ENCODE data around the gene EIF5. TPM values are rescaled to one million over a fixed set of nuclear protein-coding genes. Genes with fewer than 3 reads are reported as not detected.

EIF5 gene
- total and polyA plus RNA-seq, 2 of the 4 experiments (the other 2 are of a cell fraction): 181 to 241 TPM

- Histone ChIP-seq H2AK9ac (replicated peaks; ENCODE audit: low read depth, low read length, poor library complexity) (no peak overlapping the region), H2BK15ac (ENCODE audit: low read depth, low read length) (no peak overlapping the region), H3K9ac (ENCODE audit: low read depth, low read length) (no peak overlapping the region), H2BK5ac (ENCODE audit: low read depth, low read length, poor library complexity, severe bottlenecking) (no peak overlapping the region), H3K27me3 (ENCODE audit: control insufficient read depth, insufficient read depth, low read length) (no peaks in the 10 kb centered on the region), H3K4me3 (ENCODE audit: insufficient read depth, low read depth, low read length) (no peak overlapping the region), H3K36me3 (ENCODE audit: control insufficient read depth, insufficient read depth, low read length) (peaks cover 66% of the 10 kb centered on the region), H3K23ac (ENCODE audit: low read depth, low read length) (no peak overlapping the region), H2BK120ac (ENCODE audit: low read depth, low read length) (no peak overlapping the region), H2BK20ac (ENCODE audit: low read depth, low read length) (no peak overlapping the region), H3K9me3 (ENCODE audit: control insufficient read depth, insufficient read depth, low read length) (no peaks in the 10 kb centered on the region), H2AK5ac (ENCODE audit: low read depth, low read length) (no peak overlapping the region), H3K4me1 (ENCODE audit: control insufficient read depth, insufficient read depth, low read length) (no peaks in the 10 kb centered on the region), H4K20me1 (ENCODE audit: insufficient read depth, low read length) (peaks cover 68% of the 10 kb centered on the region), H4K5ac (ENCODE audit: low read depth, low read length) (no peak overlapping the region), H3K27ac (ENCODE audit: insufficient read depth, low read length) (no peak overlapping the region), H2AFZ (replicated peaks; ENCODE audit: low read length, poor library complexity) (no peak overlapping the region), H3K4ac (ENCODE audit: low read depth, low read length) (no peak overlapping the region), H3K4me2 (ENCODE audit: low read depth, low read length) (no peak overlapping the region), H3K56ac (ENCODE audit: extremely low read depth, insufficient read depth, low read length) (no peak overlapping the region), H4K8ac (ENCODE audit: low read depth in 2 of 2, low read length in 2 of 2) (no peak overlapping the region), H4K91ac (ENCODE audit: insufficient read depth, low read depth, low read length) (no peak overlapping the region), H3K79me1 (ENCODE audit: low read depth in 1 of 2, low read length in 2 of 2) (peaks cover 44 to 81% of the 10 kb centered on the region in 2 experiments), H3K9me1 (ENCODE audit: insufficient read depth, low read length) (peaks cover 8% of the 10 kb centered on the region), H3K18ac (ENCODE audit: low read depth, low read length) (no peak overlapping the region), H3K14ac (replicated peaks; ENCODE audit: low read depth, low read length) (no peak overlapping the region)
- ATAC-seq (ENCODE audit: low read depth): no peak
- intact Hi-C loops (cut with micrococcal nuclease) (no loop called here), dilution Hi-C loops (cut with HindIII; ENCODE audit: low sequenced_read_pairs, unreplicated experiment) (no loop called here), in situ Hi-C loops (cut with MboI; ENCODE audit: low sequenced_read_pairs) (no loop called here)
- no peak for DNase-seq
- ChIA-PET CTCF (interaction anchor here (1.4 kb wide), 1 partner anchor 53 kb away, joined by 7 read pairs; no protein-coding TSS in a partner anchor), POLR2A (ENCODE audit: unreplicated experiment) (no interaction called here)
- no CpG with 5 or more reads among the region's 3 CpGs for WGBS, 2 experiments (ENCODE audit: extremely low coverage in 2 of 2, insufficient read length in 1 of 2)
- BruUV-seq (replicated peaks): no TSS peak
- TF ChIP-seq NFE2L2 (IDR thresholded peaks at IDR 0.05; ENCODE audit: low read depth, low read length) (no peak), POLR2A (IDR thresholded peaks at IDR 0.05; ENCODE audit: low read depth, low read length) (no peak), MXI1 (IDR thresholded peaks at IDR 0.05; ENCODE audit: borderline replicate concordance, low read depth, low read length) (no peak), CEBPB (IDR thresholded peaks at IDR 0.05; ENCODE audit: low read depth, low read length) (no peak), USF2 (IDR thresholded peaks at IDR 0.05; ENCODE audit: low read depth, low read length) (no peak), FOS (IDR thresholded peaks at IDR 0.05; ENCODE audit: low read depth, low read length) (no peak), BHLHE40 (IDR thresholded peaks at IDR 0.05; ENCODE audit: low read depth, low read length) (no peak)
Measured at GRCh38 chr14:103337794-103338193, 3.8 kb downstream of the EIF5 start.
